ENCODE measurements around the gene RAB3GAP1. TPM values are rescaled to one million over a fixed set of nuclear protein-coding genes. Genes with fewer than 3 reads are reported as not detected.

Gene RAB3GAP1
- polyA plus RNA-seq, 1 donor (not counting 4 experiments of a cell fraction or from before 2014, with no cell fraction given) = 41.6 TPM

DNA sequence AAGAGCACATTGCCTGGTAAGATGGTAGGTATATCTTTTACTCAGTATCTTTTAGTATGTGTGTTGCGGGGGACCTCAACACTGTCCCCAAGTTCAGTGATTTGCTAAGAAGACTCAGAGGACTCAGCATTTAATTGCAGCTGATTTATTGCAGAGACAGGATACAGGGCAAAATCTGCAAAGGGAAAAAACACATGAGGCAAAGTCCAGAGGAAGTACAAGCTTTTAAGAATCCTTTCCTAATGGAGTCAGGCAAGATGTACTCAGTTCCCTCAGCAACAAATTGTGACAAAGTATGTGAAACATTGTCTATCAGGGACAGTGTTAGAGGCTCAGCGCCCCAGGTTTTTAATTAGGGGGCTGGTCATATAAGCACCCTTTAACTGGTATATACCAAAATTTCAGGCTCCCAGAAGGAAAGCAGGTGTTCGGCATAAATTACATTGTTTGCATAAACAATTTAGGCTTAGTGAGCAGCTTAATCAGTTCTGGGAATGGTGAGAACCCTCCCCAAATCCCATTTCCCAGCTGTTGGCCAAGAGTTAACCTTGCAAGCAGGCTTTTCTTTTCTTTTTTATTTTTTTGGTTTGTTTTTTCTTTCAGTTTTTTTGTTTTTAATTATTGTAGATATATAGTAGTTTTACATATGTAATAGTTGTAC, 41.7 kb downstream of the RAB3GAP1 start:
- dilution Hi-C loops (cut with MboI; ENCODE audit: extremely low pct_ligation_motif_present, low sequenced_read_pairs) = no loop called here
- Histone ChIP-seq H3K4me2 (ENCODE audit: control insufficient read depth, extremely low read depth, insufficient read depth, low read depth, low read length) (no peak overlapping the region), H3K36me3 (ENCODE audit: control insufficient read depth in 2 of 2, extremely low read depth in 1 of 2, insufficient read depth in 2 of 2, low read length in 2 of 2) (peaks cover 0 to 3% of the 10 kb centered on the region in 2 experiments), H3K9ac (ENCODE audit: control insufficient read depth, extremely low read depth, insufficient read depth, low read length) (no peak overlapping the region), H3K4me1 (ENCODE audit: control insufficient read depth, extremely low read depth, insufficient read depth, low read length) (peaks cover 15% of the 10 kb centered on the region), H3K9me1 (ENCODE audit: control insufficient read depth, extremely low read depth, insufficient read depth, low read length) (no peaks in the 10 kb centered on the region), H3K9me3 (ENCODE audit: control insufficient read depth, low read depth, low read length) (no peaks in the 10 kb centered on the region), H3K27me3 (ENCODE audit: control insufficient read depth, extremely low read depth, insufficient read depth, low read length) (no peaks in the 10 kb centered on the region), H3K4me3 (ENCODE audit: control insufficient read depth in 2 of 3, extremely low read depth in 1 of 3, insufficient read depth in 2 of 3, low read depth in 1 of 3, low read length in 3 of 3) (no peak overlapping the region), H4K20me1 (ENCODE audit: control insufficient read depth, extremely low read depth, insufficient read depth, low read length) (no peaks in the 10 kb centered on the region), H3K27ac (ENCODE audit: control insufficient read depth, insufficient read depth, low read length) (no peak overlapping the region), H2AFZ (ENCODE audit: control insufficient read depth, low read length) (no peak overlapping the region), H3K79me2 (ENCODE audit: control insufficient read depth, insufficient read depth, low read length) (peaks cover 15% of the 10 kb centered on the region)
- FAIRE-seq (no peak), DNase-seq (ENCODE audit: low read depth, low spot score) (no peak)
- TF ChIP-seq, protein P1, sequence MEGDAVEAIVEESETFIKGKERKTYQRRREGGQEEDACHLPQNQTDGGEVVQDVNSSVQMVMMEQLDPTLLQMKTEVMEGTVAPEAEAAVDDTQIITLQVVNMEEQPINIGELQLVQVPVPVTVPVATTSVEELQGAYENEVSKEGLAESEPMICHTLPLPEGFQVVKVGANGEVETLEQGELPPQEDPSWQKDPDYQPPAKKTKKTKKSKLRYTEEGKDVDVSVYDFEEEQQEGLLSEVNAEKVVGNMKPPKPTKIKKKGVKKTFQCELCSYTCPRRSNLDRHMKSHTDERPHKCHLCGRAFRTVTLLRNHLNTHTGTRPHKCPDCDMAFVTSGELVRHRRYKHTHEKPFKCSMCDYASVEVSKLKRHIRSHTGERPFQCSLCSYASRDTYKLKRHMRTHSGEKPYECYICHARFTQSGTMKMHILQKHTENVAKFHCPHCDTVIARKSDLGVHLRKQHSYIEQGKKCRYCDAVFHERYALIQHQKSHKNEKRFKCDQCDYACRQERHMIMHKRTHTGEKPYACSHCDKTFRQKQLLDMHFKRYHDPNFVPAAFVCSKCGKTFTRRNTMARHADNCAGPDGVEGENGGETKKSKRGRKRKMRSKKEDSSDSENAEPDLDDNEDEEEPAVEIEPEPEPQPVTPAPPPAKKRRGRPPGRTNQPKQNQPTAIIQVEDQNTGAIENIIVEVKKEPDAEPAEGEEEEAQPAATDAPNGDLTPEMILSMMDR (optimal IDR thresholded peaks at IDR 0.05 in 1 of 3, IDR thresholded peaks at IDR 0.05 in 1 of 3, conservative IDR thresholded peaks at IDR 0.05 in 1 of 3; ENCODE audit: extremely low read depth in 1 of 3, insufficient read depth in 2 of 3, low read length in 3 of 3) = no peak
- no peak for TF ChIP-seq EZH2 (IDR thresholded peaks at IDR 0.05; ENCODE audit: low read length)

DNA sequence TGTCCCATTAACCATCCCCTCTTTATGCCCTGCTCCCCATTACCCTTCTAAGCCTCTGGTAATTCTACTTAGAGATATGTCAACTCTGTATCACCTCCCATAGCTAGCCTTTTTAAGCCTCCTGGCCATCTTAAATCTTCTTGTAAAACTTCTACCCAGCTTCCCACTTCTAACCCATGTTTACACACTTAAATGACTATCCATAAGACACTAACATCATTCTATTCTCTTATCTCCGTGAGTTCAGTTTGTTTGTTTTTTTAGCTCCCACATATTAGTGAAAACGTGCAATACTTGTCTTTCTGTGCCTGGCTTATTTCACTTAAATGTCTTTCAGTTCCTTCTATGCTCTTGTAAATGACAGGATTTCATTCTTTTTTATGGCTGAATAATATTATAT, 42.4 kb downstream of the RAB3GAP1 start:
- no peak for FAIRE-seq
- no peaks in the 10 kb centered on the region for H4K20me1 ChIP-seq (ENCODE audit: control insufficient read depth, extremely low read depth, insufficient read depth, low read length)

More for the DNA sequence above, 42.4 kb downstream of the RAB3GAP1 start:
- Histone ChIP-seq H3K9ac (ENCODE audit: control insufficient read depth, extremely low read depth, insufficient read depth, low read length) (no peak overlapping the region), H3K9me3 (ENCODE audit: control insufficient read depth, low read depth, low read length) (no peaks in the 10 kb centered on the region), H3K4me3 (ENCODE audit: control insufficient read depth in 2 of 3, extremely low read depth in 1 of 3, insufficient read depth in 2 of 3, low read depth in 1 of 3, low read length in 3 of 3) (no peak overlapping the region), H3K36me3 (ENCODE audit: control insufficient read depth in 2 of 2, extremely low read depth in 1 of 2, insufficient read depth in 2 of 2, low read length in 2 of 2) (peaks cover 0 to 3% of the 10 kb centered on the region in 2 experiments), H3K9me1 (ENCODE audit: control insufficient read depth, extremely low read depth, insufficient read depth, low read length) (no peaks in the 10 kb centered on the region), H3K27ac (ENCODE audit: control insufficient read depth, insufficient read depth, low read length) (no peak overlapping the region), H3K4me1 (ENCODE audit: control insufficient read depth, extremely low read depth, insufficient read depth, low read length) (peaks cover 15% of the 10 kb centered on the region), H3K79me2 (ENCODE audit: control insufficient read depth, insufficient read depth, low read length) (peaks cover 14% of the 10 kb centered on the region), H2AFZ (ENCODE audit: control insufficient read depth, low read length) (no peak overlapping the region), H3K4me2 (ENCODE audit: control insufficient read depth, extremely low read depth, insufficient read depth, low read depth, low read length) (no peak overlapping the region), H3K27me3 (ENCODE audit: control insufficient read depth, extremely low read depth, insufficient read depth, low read length) (no peaks in the 10 kb centered on the region)
- DNase-seq (ENCODE audit: low read depth, low spot score) = no peak
- TF ChIP-seq, protein P1 (optimal IDR thresholded peaks at IDR 0.05 in 1 of 3, IDR thresholded peaks at IDR 0.05 in 1 of 3, conservative IDR thresholded peaks at IDR 0.05 in 1 of 3; ENCODE audit: extremely low read depth in 1 of 3, insufficient read depth in 2 of 3, low read length in 3 of 3) = no peak
- TF ChIP-seq EZH2 (IDR thresholded peaks at IDR 0.05; ENCODE audit: low read length) = no peak
- dilution Hi-C loops (cut with MboI; ENCODE audit: extremely low pct_ligation_motif_present, low sequenced_read_pairs) = no loop called here

All from keratinocyte (primary cell).